Astrocyte (in vitro differentiated cells and primary cell): ENCODE measurements around the gene ARHGEF11.

Source experiments
- CTCF ChIP-seq: IDR thresholded peaks from 2 replicates; pipeline ENCODE4 v1.5.1; 2011; ENCODE audit warnings: low read depth, mild to moderate bottlenecking, inconsistent platforms, low read length, moderate library complexity; ENCODE audit not compliant: insufficient read depth
- EZH2 ChIP-seq: IDR thresholded peaks from 2 replicates; pipeline ENCODE4 v1.6.1; 2012; ENCODE audit warnings: mild to moderate bottlenecking, low read length, inconsistent platforms; ENCODE audit not compliant: insufficient read depth

DNA sequence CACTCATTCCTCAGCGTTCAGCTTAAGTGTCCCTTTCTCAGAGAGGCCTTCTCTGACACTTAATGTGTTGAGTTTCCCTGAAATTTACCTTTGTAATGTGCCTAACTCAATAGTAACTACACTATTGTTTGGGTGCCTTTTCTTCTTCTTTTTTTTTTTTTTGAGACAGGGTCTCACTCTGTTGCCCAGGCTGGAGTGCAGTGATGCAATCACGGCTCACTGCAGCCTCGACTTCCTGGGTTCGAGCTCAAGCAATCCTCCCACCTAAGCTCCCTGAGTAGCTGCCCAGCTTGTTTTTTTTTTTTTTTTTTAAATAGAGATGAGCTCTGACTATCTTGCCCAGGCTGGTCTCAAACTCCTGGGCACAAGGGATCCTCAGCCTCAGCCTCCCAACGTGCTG lies 50.1 kb downstream of the ARHGEF11 start:
- TF ChIP-seq CTCF (no peak), EZH2 (no peak)
